ENCODE measurements around the gene TAF11L9.

- TF ChIP-seq CTCF (IDR thresholded peaks at IDR 0.05) (no peak), POLR2A (IDR thresholded peaks at IDR 0.05) (no peak)
Measured at GRCh38 chr5:17604951-17605350, 10.8 kb upstream of the TAF11L9 start.

All from testis (tissue), 2 donors.